CD14-positive monocyte (primary cell): ENCODE data around the gene INPPL1. TPM values are rescaled to one million over a fixed set of nuclear protein-coding genes. Genes with fewer than 3 reads are reported as not detected.
A peak's percentile ranks its signal among the peaks of the same experiment; 100 is the strongest.

Experiments used
- DNase-seq, 3 donors: peaks; one replicate each; pipeline ENCODE4 v3.0.0-alpha.2; 2011 to 2022
- H2AFZ ChIP-seq: 2 replicates; pipeline ENCODE4 v1.6.0; 2012; ENCODE audit warnings: mild to moderate bottlenecking, low read depth, low read length, inconsistent platforms; ENCODE audit not compliant: insufficient read depth, poor library complexity, severe bottlenecking
- H3K27ac ChIP-seq, 2 donors: 1 replicate in 1 of 2; 2 replicates in 1 of 2; pipeline ENCODE4 v1.5.1; 2012 to 2013; ENCODE audit warnings: low read length in 2 of 2, control low read depth in 1 of 2, inconsistent platforms in 1 of 2, low read depth in 1 of 2, mild to moderate bottlenecking in 1 of 2
- H3K27me3 ChIP-seq, 2 donors: one replicate each; pipeline versions ENCODE4 v1.6.0 to v1.6.1; 2011 to 2013; ENCODE audit warnings: low read length in 2 of 2; ENCODE audit not compliant: control insufficient read depth in 2 of 2, insufficient read depth in 2 of 2
- H3K36me3 ChIP-seq, 2 donors: replicated peaks in 1 of 2; 1 replicate in 1 of 2; 2 replicates in 1 of 2; pipeline versions ENCODE4 v1.5.1 to v1.6.1; 2012 to 2013; ENCODE audit warnings: low read length in 2 of 2, control low read depth in 1 of 2, inconsistent platforms in 1 of 2, mild to moderate bottlenecking in 1 of 2; ENCODE audit not compliant: insufficient read depth in 2 of 2, control insufficient read depth in 1 of 2
- H3K4me1 ChIP-seq, 2 donors: 1 replicate in 1 of 2; 2 replicates in 1 of 2; pipeline versions ENCODE4 v1.5.1 to v1.6.1; 2012 to 2013; ENCODE audit warnings: low read length in 2 of 2, control low read depth in 1 of 2, inconsistent platforms in 1 of 2, mild to moderate bottlenecking in 1 of 2, moderate library complexity in 1 of 2; ENCODE audit not compliant: insufficient read depth in 2 of 2, control insufficient read depth in 1 of 2
- H3K4me2 ChIP-seq: replicated peaks from 2 replicates; pipeline ENCODE3; 2012; ENCODE audit warnings: low read length, moderate library complexity, mild to moderate bottlenecking; ENCODE audit not compliant: poor library complexity, severe bottlenecking; ENCODE audit errors: extremely low read depth
- H3K4me3 ChIP-seq, 3 experiments: fragments of 200-600 bp in 1 of 3; sonication (generic) in 1 of 3; replicated peaks in 1 of 3; 1 replicate in 2 of 3; 2 replicates in 1 of 3; pipeline ENCODE4 v1.5.1; 2011 to 2013; ENCODE audit warnings: low read length in 3 of 3, mild to moderate bottlenecking in 3 of 3, control low read depth in 2 of 3, low read depth in 2 of 3, inconsistent platforms in 1 of 3, moderate library complexity in 1 of 3
- H3K79me2 ChIP-seq: 2 replicates; pipeline ENCODE4 v1.6.0; 2012; ENCODE audit warnings: mild to moderate bottlenecking, control low read depth, inconsistent platforms, low read length, moderate library complexity; ENCODE audit not compliant: insufficient read depth
- H3K9ac ChIP-seq: 2 replicates; pipeline ENCODE4 v1.6.0; 2017; ENCODE audit warnings: low read length, mild to moderate bottlenecking; ENCODE audit not compliant: insufficient read depth, poor library complexity, severe bottlenecking
- H3K9me3 ChIP-seq, 2 donors: replicated peaks in 1 of 2; 1 replicate in 1 of 2; 2 replicates in 1 of 2; pipeline versions ENCODE4 v1.5.1 to v1.6.1; 2012 to 2013; ENCODE audit warnings: low read length in 2 of 2, control low read depth in 1 of 2; ENCODE audit not compliant: control insufficient read depth in 1 of 2, insufficient read depth in 1 of 2
- H4K20me1 ChIP-seq: 2 replicates; pipeline ENCODE4 v1.6.0; 2012; ENCODE audit warnings: mild to moderate bottlenecking, low read length, control low read depth, moderate library complexity; ENCODE audit not compliant: insufficient read depth
- H3K27ac Mint-ChIP-seq, 7 donors: one replicate each; pipeline ENCODE4 v1.8.0; 2020; ENCODE audit warnings: mild to moderate bottlenecking in 7 of 7, mixed read lengths in 7 of 7, moderate library complexity in 6 of 7, inconsistent platforms in 2 of 7
- H3K27me3 Mint-ChIP-seq, 3 donors: one replicate each; pipeline ENCODE4 v1.8.0; 2021 to 2022; ENCODE audit warnings: low read depth in 3 of 3, mild to moderate bottlenecking in 3 of 3, mixed read lengths in 3 of 3, moderate library complexity in 3 of 3, inconsistent platforms in 1 of 3
- H3K36me3 Mint-ChIP-seq, 2 donors: one replicate each; pipeline ENCODE4 v1.8.0; 2020; ENCODE audit warnings: mixed read lengths in 2 of 2, inconsistent platforms in 1 of 2, mild to moderate bottlenecking in 1 of 2
- H3K4me1 Mint-ChIP-seq: one replicate; pipeline ENCODE4 v1.8.0; 2020; ENCODE audit warnings: mild to moderate bottlenecking, mixed read lengths
- H3K4me3 Mint-ChIP-seq, 2 donors: one replicate each; pipeline ENCODE4 v1.8.0; 2020; ENCODE audit warnings: mild to moderate bottlenecking in 2 of 2, mixed read lengths in 2 of 2, moderate library complexity in 1 of 2
- H3K9me3 Mint-ChIP-seq, 7 donors: one replicate each; pipeline ENCODE4 v1.8.0; 2020 to 2022; ENCODE audit warnings: mixed read lengths in 7 of 7, mild to moderate bottlenecking in 6 of 7, moderate library complexity in 6 of 7, inconsistent platforms in 2 of 7
- WGBS: methylation state at CpG from one replicate; pipeline ENCODE4 v1.1.5; 2013; ENCODE audit warnings: missing lambda C conversion rate; ENCODE audit not compliant: insufficient coverage; 5-methylcytosine and 5-hydroxymethylcytosine counted together
- intact Hi-C, 2 donors: fragments of 100-400 bp; cut with micrococcal nuclease; formaldehyde crosslinking; loops; one replicate each; pipeline versions ENCODE4 v1.15.0 to v1.15.1; 2023
- polyA plus RNA-seq, 3 donors: library from polyadenylated mRNA; depleted of rRNA in 1 of 3; unstranded in 2 of 3; stranded (reverse) in 1 of 3; fragments of 300-500 nt in 2 of 3; fragments of >200 nt in 1 of 3; fragmentation: Illumina TruSeq in 2 of 3; gene quantifications; 1 replicate in 2 of 3; 2 replicates in 1 of 3; pipeline ENCODE4 v1.2.3, GENCODE V29; 2012 to 2021
- TF ChIP-seq, protein P1 (sequence below): fragments of 200-600 bp; IDR thresholded peaks from one replicate; pipeline ENCODE4 v1.8.0; 2022; ENCODE audit warnings: antibody characterized with exemption, mild to moderate bottlenecking

Gene INPPL1
- polyA plus RNA-seq, 3 donors = 11.8 to 390 (median 12.6) TPM

GRCh38 chr11:72244060-72244360, 19.4 kb downstream of the INPPL1 start, which contains the start of gene PHOX2A:
Gene PHOX2A, minus strand, starts transcription at chr11:72244176. Its CDS starts 172 bp downstream, at chr11:72244004.
- H2AFZ ChIP-seq = no peak within 1 kb of the TSS
- no peak within 1 kb of the TSS for H3K27ac ChIP-seq
- WGBS = 1% methylated on average over 33 of the region's 37 CpGs
- Mint-ChIP-seq H3K27me3 (peaks cover 47 to 56% (median 47%) of the 10 kb centered on the region in 3 donors), H3K36me3 (peaks cover 9 to 19% of the 10 kb centered on the region in 2 donors), H3K9me3 (peaks cover 7 to 38% (median 14%) of the 10 kb centered on the region in 7 donors), H3K4me3 (peak within 1 kb of the TSS; percentile 1 to 80), H3K27ac (peak within 1 kb of the TSS in 1 of 7 donors; percentile 4), H3K4me1 (peaks cover 40% of the 10 kb centered on the region)
- no peak within 1 kb of the TSS for H3K9ac ChIP-seq
- peaks cover 11% of the 10 kb centered on the region for H4K20me1 ChIP-seq
- peaks cover 67 to 89% of the 10 kb centered on the region in 2 donors for H3K27me3 ChIP-seq
- H3K4me1 ChIP-seq = peaks cover 17 to 28% of the 10 kb centered on the region in 2 donors
- H3K4me2 ChIP-seq = peak within 1 kb of the TSS; percentile 12
- no peaks in the 10 kb centered on the region for H3K36me3 ChIP-seq
- intact Hi-C loops = loop anchor here in 1 of 2 donors (5.0 kb wide), 1 partner anchor 38 kb away; no protein-coding TSS in a partner anchor
- TF ChIP-seq, protein P1, sequence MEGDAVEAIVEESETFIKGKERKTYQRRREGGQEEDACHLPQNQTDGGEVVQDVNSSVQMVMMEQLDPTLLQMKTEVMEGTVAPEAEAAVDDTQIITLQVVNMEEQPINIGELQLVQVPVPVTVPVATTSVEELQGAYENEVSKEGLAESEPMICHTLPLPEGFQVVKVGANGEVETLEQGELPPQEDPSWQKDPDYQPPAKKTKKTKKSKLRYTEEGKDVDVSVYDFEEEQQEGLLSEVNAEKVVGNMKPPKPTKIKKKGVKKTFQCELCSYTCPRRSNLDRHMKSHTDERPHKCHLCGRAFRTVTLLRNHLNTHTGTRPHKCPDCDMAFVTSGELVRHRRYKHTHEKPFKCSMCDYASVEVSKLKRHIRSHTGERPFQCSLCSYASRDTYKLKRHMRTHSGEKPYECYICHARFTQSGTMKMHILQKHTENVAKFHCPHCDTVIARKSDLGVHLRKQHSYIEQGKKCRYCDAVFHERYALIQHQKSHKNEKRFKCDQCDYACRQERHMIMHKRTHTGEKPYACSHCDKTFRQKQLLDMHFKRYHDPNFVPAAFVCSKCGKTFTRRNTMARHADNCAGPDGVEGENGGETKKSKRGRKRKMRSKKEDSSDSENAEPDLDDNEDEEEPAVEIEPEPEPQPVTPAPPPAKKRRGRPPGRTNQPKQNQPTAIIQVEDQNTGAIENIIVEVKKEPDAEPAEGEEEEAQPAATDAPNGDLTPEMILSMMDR = no peak
- H3K79me2 ChIP-seq = no peaks in the 10 kb centered on the region
- H3K9me3 ChIP-seq = peaks cover 0 to 35% of the 10 kb centered on the region in 2 donors
- DNase-seq = no peak
- H3K4me3 ChIP-seq = no peak within 1 kb of the TSS

DNA sequence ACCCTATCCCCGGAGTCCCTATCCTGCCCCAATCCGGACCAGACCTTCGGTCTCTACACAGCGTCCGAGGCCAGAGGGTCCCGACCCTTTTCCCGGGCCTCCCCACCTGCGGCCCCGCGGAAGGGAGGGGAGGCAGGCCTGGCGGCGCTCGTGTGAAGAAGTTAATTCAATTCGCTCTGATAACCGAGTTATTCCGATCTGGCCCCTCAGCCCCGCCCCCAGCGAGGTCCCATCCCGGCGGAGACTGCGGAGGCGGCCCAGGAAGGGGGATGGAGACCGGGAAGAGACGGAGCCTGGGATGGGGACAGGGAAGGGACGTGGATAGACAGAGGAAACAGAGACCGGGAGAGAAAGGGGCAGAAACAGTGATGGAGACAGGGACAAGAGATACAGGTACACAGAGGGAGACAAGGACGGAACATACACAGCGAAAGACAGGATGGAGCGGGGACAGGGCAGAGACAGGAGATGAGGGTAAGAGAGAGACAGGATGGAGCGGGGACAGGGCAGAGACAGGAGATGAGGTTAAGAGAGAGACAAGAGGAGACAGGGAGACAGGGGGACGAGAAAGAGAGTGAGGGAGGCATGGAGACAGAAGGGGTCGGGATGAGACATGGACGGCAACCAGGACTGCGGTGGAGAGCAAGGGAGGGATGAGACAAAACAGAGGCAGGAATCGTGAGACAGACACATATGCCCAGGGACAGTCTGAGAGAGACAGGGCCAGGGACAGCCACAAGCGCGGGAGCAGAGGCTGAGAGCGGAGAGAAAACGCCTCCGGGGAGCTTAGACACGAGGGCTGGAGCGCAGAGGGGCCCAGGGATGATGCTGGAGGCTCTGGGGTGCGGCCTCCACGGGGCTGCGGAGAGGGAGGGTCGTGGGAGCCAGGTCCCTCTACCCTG, 20.0 kb downstream of the INPPL1 start:
- H3K9ac ChIP-seq = no peak overlapping the region
- TF ChIP-seq, protein P1 = no peak
- Mint-ChIP-seq H3K27me3 (peaks cover 46 to 54% (median 47%) of the 10 kb centered on the region in 3 donors), H3K36me3 (peaks cover 9 to 20% of the 10 kb centered on the region in 2 donors), H3K9me3 (peaks cover 7 to 33% (median 14%) of the 10 kb centered on the region in 7 donors), H3K4me3 (peak overlapping the region in 1 of 2 donors; percentile 46), H3K27ac (peak overlapping the region in 1 of 7 donors; percentile 4), H3K4me1 (peaks cover 34% of the 10 kb centered on the region)
- peaks cover 5% of the 10 kb centered on the region for H4K20me1 ChIP-seq
- no peaks in the 10 kb centered on the region for H3K36me3 ChIP-seq
- H3K27me3 ChIP-seq = peaks cover 67 to 83% of the 10 kb centered on the region in 2 donors
- H3K9me3 ChIP-seq = peaks cover 0 to 35% of the 10 kb centered on the region in 2 donors
- 10% methylated on average over 34 of the region's 46 CpGs for WGBS
- no peak for DNase-seq
- intact Hi-C loops = loop anchor here in 1 of 2 donors (5.0 kb wide), 1 partner anchor 38 kb away; no protein-coding TSS in a partner anchor
- no peak overlapping the region for H3K27ac ChIP-seq
- H3K4me1 ChIP-seq = peaks cover 11 to 22% of the 10 kb centered on the region in 2 donors
- no peaks in the 10 kb centered on the region for H3K79me2 ChIP-seq
- H3K4me3 ChIP-seq = no peak overlapping the region
- H2AFZ ChIP-seq = no peak overlapping the region
- no peak overlapping the region for H3K4me2 ChIP-seq
